MM.1S (cell line): ENCODE measurements around the gene NAB1.

Experiments used
- DNase-seq: peaks from one replicate; pipeline ENCODE4 v3.0.0-alpha.2; 2015
- H2AFZ ChIP-seq: fragments of 300-600 bp; sonication (generic); 2 replicates; pipeline ENCODE4 v1.6.0; 2016; ENCODE audit warnings: antibody characterized with exemption, low read length
- H3F3A ChIP-seq: fragments of 300-600 bp; sonication (generic); 2 replicates; pipeline ENCODE4 v1.6.1; 2016; ENCODE audit warnings: mild to moderate bottlenecking, antibody characterized with exemption, low read length, moderate library complexity, mixed read lengths; ENCODE audit not compliant: insufficient read depth
- H3K27ac ChIP-seq: fragments of 300-600 bp; sonication (generic); 2 replicates; pipeline ENCODE4 v1.5.1; 2016; ENCODE audit warnings: mild to moderate bottlenecking, low read length
- H3K27me3 ChIP-seq: fragments of 300-600 bp; sonication (generic); replicated peaks from 2 replicates; pipeline ENCODE4 v1.6.0; 2016; ENCODE audit warnings: low read length; ENCODE audit not compliant: insufficient read depth
- H3K36me3 ChIP-seq: fragments of 300-600 bp; sonication (generic); replicated peaks from 2 replicates; pipeline ENCODE4 v1.6.1; 2016; ENCODE audit warnings: mild to moderate bottlenecking, low read length, mixed read lengths; ENCODE audit not compliant: insufficient read depth
- H3K4me1 ChIP-seq: fragments of 300-600 bp; sonication (generic); 2 replicates; pipeline ENCODE4 v1.6.1; 2016; ENCODE audit warnings: low read length, mixed read lengths
- H3K4me2 ChIP-seq: fragments of 300-600 bp; sonication (generic); 2 replicates; pipeline ENCODE4 v1.6.0; 2016; ENCODE audit warnings: low read depth, low read length
- H3K4me3 ChIP-seq: fragments of 300-600 bp; sonication (generic); 2 replicates; pipeline ENCODE4 v1.5.1; 2016; ENCODE audit warnings: low read length, mixed read lengths
- H3K79me2 ChIP-seq: fragments of 300-600 bp; sonication (generic); 2 replicates; pipeline ENCODE4 v1.6.1; 2016; ENCODE audit warnings: mixed run types, low read length, mixed read lengths
- H3K9ac ChIP-seq: fragments of 300-600 bp; sonication (generic); 2 replicates; pipeline ENCODE4 v1.6.1; 2016; ENCODE audit warnings: low read length, mixed read lengths
- H3K9me2 ChIP-seq: fragments of 300-600 bp; sonication (generic); replicated peaks from 2 replicates; pipeline ENCODE4 v1.6.1; 2016; ENCODE audit warnings: mild to moderate bottlenecking, low read length, mixed read lengths; ENCODE audit not compliant: insufficient read depth
- H3K9me3 ChIP-seq: fragments of 300-600 bp; sonication (generic); replicated peaks from 2 replicates; pipeline ENCODE4 v1.6.1; 2016; ENCODE audit warnings: mild to moderate bottlenecking, low read length, mixed read lengths; ENCODE audit not compliant: insufficient read depth
- H4K20me1 ChIP-seq: fragments of 300-600 bp; sonication (generic); 2 replicates; pipeline ENCODE4 v1.6.1; 2016; ENCODE audit warnings: mild to moderate bottlenecking, low read length, moderate library complexity, mixed read lengths; ENCODE audit not compliant: insufficient read depth
- EZH2 ChIP-seq: fragments of 300-600 bp; sonication (generic); optimal IDR thresholded peaks from 2 replicates; pipeline ENCODE3; 2017; ENCODE audit warnings: low read depth, mild to moderate bottlenecking, antibody characterized with exemption, low read length, mixed read lengths
- EZH2phosphoT487 ChIP-seq: fragments of 300-600 bp; sonication (generic); IDR thresholded peaks from 2 replicates; pipeline ENCODE4 v1.6.1; 2018; ENCODE audit warnings: antibody characterized with exemption, low read length
- TF ChIP-seq, protein P1 (sequence below): fragments of 300-600 bp; sonication (generic); IDR thresholded peaks from 2 replicates; pipeline ENCODE4 v1.5.1; 2016; ENCODE audit warnings: antibody characterized with exemption, low read length, mixed read lengths

NAB1 gene

DNA sequence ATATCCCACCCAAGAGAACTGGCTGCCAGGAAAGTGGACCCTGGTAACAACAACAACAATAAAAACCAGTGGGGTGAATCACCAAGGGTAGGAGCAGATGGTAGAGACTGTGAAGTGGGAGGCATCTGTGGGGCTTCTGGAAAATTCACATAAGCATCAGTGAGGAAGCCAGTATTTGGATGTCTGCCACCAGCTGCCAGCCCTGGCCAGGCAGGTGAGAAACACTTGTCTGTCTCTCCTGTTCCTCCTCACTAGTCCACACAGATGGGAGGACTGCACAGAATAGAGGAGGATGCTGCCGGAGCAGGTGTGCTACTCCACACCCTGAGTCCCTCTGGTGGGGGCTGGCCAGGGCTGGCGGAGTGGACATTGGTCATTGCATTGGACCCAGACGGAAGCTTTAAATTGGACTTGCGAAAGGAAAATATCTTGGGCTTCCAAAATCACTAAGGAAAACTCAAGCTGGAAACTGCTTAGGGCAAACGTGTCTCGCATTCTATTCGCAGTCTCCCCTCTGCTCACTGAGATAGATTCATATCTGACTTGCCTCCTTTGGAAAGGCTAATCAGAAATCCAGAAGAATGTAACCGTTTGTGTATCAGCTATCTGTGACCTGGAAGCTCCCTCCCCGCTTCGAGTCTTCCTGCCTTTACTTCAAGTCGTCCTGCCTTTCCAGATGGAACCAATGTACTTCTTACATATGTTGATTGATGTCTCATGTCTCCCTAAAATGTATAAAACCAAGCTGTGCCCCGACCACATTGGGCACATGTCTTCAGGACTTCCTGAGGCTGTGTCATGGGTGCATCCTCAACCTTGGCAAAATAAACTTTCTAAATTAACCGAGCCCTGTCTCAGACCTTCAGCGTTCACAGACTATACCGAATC is 69.1 kb downstream of the NAB1 start:
- no peak overlapping the region for H2AFZ ChIP-seq

DNA sequence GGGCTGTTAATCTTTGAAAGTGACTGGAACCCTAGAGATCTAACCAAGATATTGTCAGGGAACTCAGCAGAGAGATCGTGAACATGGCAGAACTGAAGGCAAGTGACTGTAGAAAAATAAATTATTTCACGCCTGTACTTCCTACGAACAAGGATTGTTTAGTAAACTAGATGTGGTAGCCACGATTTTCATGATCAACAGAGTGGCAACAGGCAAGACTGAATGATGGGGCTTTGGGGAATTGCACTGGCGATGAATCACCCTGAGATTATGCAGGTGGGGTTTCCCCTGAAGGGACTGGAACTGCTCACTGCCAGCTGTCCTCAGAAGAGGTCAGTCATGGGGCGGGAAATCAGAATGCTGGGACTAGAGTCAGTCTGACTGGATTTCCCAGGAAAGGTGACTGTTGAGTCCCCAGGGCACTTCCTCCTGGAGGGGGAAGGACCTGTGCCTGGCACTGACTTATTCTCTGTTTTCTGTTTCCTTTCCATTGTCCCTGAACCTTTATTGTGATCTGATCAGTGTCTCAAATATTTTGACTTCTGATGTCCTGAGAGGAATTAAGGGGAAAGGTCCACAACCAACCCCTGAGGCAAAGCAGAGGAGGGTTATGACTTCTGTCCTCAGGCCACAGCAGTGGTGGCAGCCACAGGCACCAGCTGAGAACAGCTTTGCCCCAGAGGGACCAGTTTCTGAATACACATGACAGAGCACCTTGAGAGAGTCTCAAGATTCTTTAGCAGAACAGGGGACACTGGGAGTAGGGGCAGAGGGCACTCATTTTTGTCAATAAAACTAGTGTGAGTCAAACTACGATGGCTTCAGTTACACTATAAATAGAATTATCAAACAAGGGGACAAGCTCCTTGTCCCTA is 70.0 kb downstream of the NAB1 start:
- Histone ChIP-seq H2AFZ (no peak overlapping the region), H3K4me1 (no peaks in the 10 kb centered on the region), H3K36me3 (no peaks in the 10 kb centered on the region), H3K79me2 (no peaks in the 10 kb centered on the region), H3K9me3 (no peaks in the 10 kb centered on the region), H3K4me2 (no peak overlapping the region), H3F3A (no peaks in the 10 kb centered on the region), H4K20me1 (no peaks in the 10 kb centered on the region), H3K27me3 (no peaks in the 10 kb centered on the region), H3K9ac (no peak overlapping the region), H3K27ac (no peak overlapping the region), H3K9me2 (no peaks in the 10 kb centered on the region), H3K4me3 (no peak overlapping the region)
- no peak for DNase-seq
- TF ChIP-seq EZH2 (no peak), EZH2phosphoT487 (no peak)
- TF ChIP-seq, protein P1, sequence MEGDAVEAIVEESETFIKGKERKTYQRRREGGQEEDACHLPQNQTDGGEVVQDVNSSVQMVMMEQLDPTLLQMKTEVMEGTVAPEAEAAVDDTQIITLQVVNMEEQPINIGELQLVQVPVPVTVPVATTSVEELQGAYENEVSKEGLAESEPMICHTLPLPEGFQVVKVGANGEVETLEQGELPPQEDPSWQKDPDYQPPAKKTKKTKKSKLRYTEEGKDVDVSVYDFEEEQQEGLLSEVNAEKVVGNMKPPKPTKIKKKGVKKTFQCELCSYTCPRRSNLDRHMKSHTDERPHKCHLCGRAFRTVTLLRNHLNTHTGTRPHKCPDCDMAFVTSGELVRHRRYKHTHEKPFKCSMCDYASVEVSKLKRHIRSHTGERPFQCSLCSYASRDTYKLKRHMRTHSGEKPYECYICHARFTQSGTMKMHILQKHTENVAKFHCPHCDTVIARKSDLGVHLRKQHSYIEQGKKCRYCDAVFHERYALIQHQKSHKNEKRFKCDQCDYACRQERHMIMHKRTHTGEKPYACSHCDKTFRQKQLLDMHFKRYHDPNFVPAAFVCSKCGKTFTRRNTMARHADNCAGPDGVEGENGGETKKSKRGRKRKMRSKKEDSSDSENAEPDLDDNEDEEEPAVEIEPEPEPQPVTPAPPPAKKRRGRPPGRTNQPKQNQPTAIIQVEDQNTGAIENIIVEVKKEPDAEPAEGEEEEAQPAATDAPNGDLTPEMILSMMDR: no peak

More for the DNA sequence above, 69.1 kb downstream of the NAB1 start:
- no peak overlapping the region for H3K27ac ChIP-seq
- H3K9ac ChIP-seq: no peak overlapping the region
- DNase-seq: no peak
- H3K4me2 ChIP-seq: no peak overlapping the region
- no peaks in the 10 kb centered on the region for H3K9me3 ChIP-seq
- no peaks in the 10 kb centered on the region for H4K20me1 ChIP-seq
- H3K36me3 ChIP-seq: no peaks in the 10 kb centered on the region
- no peaks in the 10 kb centered on the region for H3K27me3 ChIP-seq
- no peak overlapping the region for H3K4me3 ChIP-seq
- no peaks in the 10 kb centered on the region for H3K9me2 ChIP-seq
- H3F3A ChIP-seq: no peaks in the 10 kb centered on the region
- TF ChIP-seq EZH2: no peak
- TF ChIP-seq, protein P1: no peak
- TF ChIP-seq EZH2phosphoT487: no peak
- no peaks in the 10 kb centered on the region for H3K4me1 ChIP-seq
- no peaks in the 10 kb centered on the region for H3K79me2 ChIP-seq

DNA sequence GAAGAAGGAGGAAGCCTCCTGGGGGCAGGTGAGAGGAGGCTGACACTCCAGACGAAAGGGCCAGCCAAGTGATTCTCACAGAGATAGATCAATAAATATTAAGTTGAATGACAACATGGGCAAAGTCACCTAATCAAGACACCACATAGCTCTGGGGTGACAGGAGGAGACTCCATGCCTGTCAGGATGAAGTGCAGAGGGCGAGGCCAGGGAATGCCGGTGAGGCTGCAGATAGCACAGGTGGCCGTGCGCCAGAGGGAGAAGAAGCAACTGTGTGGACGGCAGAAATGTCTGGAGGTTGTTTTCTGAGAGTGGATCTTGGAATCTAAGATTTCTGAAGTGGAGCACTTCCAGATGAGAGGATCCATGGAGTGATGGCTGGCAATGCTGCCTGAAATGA is 71.4 kb downstream of the NAB1 start:
- no peaks in the 10 kb centered on the region for H3K4me1 ChIP-seq
- H3K9me3 ChIP-seq: no peaks in the 10 kb centered on the region
- no peak for TF ChIP-seq EZH2phosphoT487
- no peak for TF ChIP-seq EZH2
- TF ChIP-seq, protein P1: no peak
- no peak overlapping the region for H3K27ac ChIP-seq
- H3K36me3 ChIP-seq: no peaks in the 10 kb centered on the region
- H3F3A ChIP-seq: no peaks in the 10 kb centered on the region
- H3K9ac ChIP-seq: no peak overlapping the region
- H3K4me2 ChIP-seq: no peak overlapping the region
- no peaks in the 10 kb centered on the region for H3K9me2 ChIP-seq
- H2AFZ ChIP-seq: no peak overlapping the region
- no peaks in the 10 kb centered on the region for H3K79me2 ChIP-seq
- no peak for DNase-seq
- H3K27me3 ChIP-seq: no peaks in the 10 kb centered on the region
- H4K20me1 ChIP-seq: no peaks in the 10 kb centered on the region
- H3K4me3 ChIP-seq: no peak overlapping the region
